H1 (cell line): ENCODE measurements around the gene MTR. TPM values are rescaled to one million over a fixed set of nuclear protein-coding genes. Genes with fewer than 3 reads are reported as not detected.

ENCODE experiments used
- CTCF ChIA-PET: fragments of 300-600 bp; sonication (Branson Sonifier 250); formaldehyde crosslinking; loops from one replicate; lab custom pipeline; 2021; ENCODE audit not compliant: partially characterized antibody; lab: Charles Lee
- POLR2A ChIA-PET: fragments of 300-600 bp; sonication (Branson Sonifier 250); formaldehyde crosslinking; loops from one replicate; lab custom pipeline; 2021; ENCODE audit warnings: inconsistent platforms; ENCODE audit not compliant: partially characterized antibody; lab: Charles Lee
- DNase-seq, 2 experiments: peaks; one replicate each; pipeline versions ENCODE4 v3.0.0 to v3.0.0-alpha.2; 2010 to 2022; ENCODE audit warnings: low spot score in 2 of 2, low read depth in 1 of 2, mixed read lengths in 1 of 2
- FAIRE-seq: peaks from 2 replicates; lab custom pipeline; 2011; peaks lifted over from hg19 to GRCh38; lab: Jason Lieb, UNC
- H2AFZ ChIP-seq: 2 replicates; pipeline ENCODE4 v1.8.1; 2012; ENCODE audit warnings: low read length, inconsistent platforms
- H2AK5ac ChIP-seq: 2 replicates; pipeline ENCODE4 v1.6.1; 2013; ENCODE audit warnings: low read depth, low read length
- H2BK120ac ChIP-seq: replicated peaks from 2 replicates; pipeline ENCODE3; 2013; ENCODE audit warnings: low read depth, low read length, inconsistent platforms
- H2BK12ac ChIP-seq: 2 replicates; pipeline ENCODE4 v1.6.1; 2013; ENCODE audit warnings: low read depth, low read length
- H2BK15ac ChIP-seq: 2 replicates; pipeline ENCODE4 v1.6.1; 2013; ENCODE audit warnings: low read length
- H2BK20ac ChIP-seq: 2 replicates; pipeline ENCODE4 v1.6.1; 2013; ENCODE audit warnings: low read length
- H2BK5ac ChIP-seq: 2 replicates; pipeline ENCODE4 v1.6.1; 2013; ENCODE audit warnings: low read depth, low read length
- H3K14ac ChIP-seq: 2 replicates; pipeline ENCODE4 v1.6.1; 2013; ENCODE audit warnings: inconsistent platforms; ENCODE audit not compliant: insufficient read length
- H3K18ac ChIP-seq: 2 replicates; pipeline ENCODE4 v1.6.1; 2013; ENCODE audit warnings: low read length; ENCODE audit errors: extremely low read depth
- H3K23ac ChIP-seq: 2 replicates; pipeline ENCODE4 v1.6.1; 2013; ENCODE audit warnings: inconsistent platforms; ENCODE audit not compliant: insufficient read length
- H3K23me2 ChIP-seq: 2 replicates; pipeline ENCODE4 v1.6.1; 2013; ENCODE audit warnings: low read depth, low read length
- H3K27ac ChIP-seq: 2 replicates; pipeline ENCODE4 v1.6.1; 2011; ENCODE audit warnings: low read depth, low read length, inconsistent platforms
- H3K27me3 ChIP-seq, 4 experiments: replicated peaks in 1 of 4; 1 replicate in 1 of 4; 2 replicates in 3 of 4; pipeline versions ENCODE4 v1.6.1 to v1.8.1; 2011 to 2013; ENCODE audit warnings: low read length in 3 of 4, mild to moderate bottlenecking in 3 of 4, inconsistent platforms in 2 of 4, mixed read lengths in 2 of 4, moderate library complexity in 1 of 4; ENCODE audit not compliant: control insufficient read depth in 3 of 4, insufficient read depth in 3 of 4; ENCODE audit errors: extremely low read depth in 1 of 4
- H3K36me3 ChIP-seq, 4 experiments: 2 replicates each; pipeline versions ENCODE4 v1.6.1 to v1.8.1; 2011 to 2013; ENCODE audit warnings: mild to moderate bottlenecking in 4 of 4, low read length in 3 of 4, moderate library complexity in 2 of 4, control low read depth in 1 of 4, inconsistent platforms in 1 of 4; ENCODE audit not compliant: insufficient read depth in 4 of 4, control insufficient read depth in 2 of 4
- H3K4ac ChIP-seq: replicated peaks from 2 replicates; pipeline ENCODE3; 2013; ENCODE audit warnings: low read length, low read depth, mixed read lengths, inconsistent platforms; ENCODE audit not compliant: insufficient read length
- H3K4me1 ChIP-seq, 4 experiments: replicated peaks in 1 of 4; 1 replicate in 1 of 4; 2 replicates in 3 of 4; pipeline versions ENCODE4 v1.6.1 to v1.8.1; 2011 to 2013; ENCODE audit warnings: low read length in 3 of 4, inconsistent platforms in 2 of 4, mixed read lengths in 1 of 4; ENCODE audit not compliant: insufficient read depth in 4 of 4, control insufficient read depth in 3 of 4
- H3K4me2 ChIP-seq, 2 experiments: 2 replicates each; pipeline versions ENCODE4 v1.6.1 to v1.8.1; 2011 to 2013; ENCODE audit warnings: low read depth in 2 of 2, low read length in 2 of 2, control low read depth in 1 of 2, inconsistent platforms in 1 of 2, mild to moderate bottlenecking in 1 of 2; ENCODE audit not compliant: insufficient read depth in 1 of 2
- H3K4me3 ChIP-seq, 4 experiments: fragments of 200-600, 300-600 bp in 1 of 4; sonication (generic), shearing (Covaris generic), sonication (Bioruptor Twin) in 1 of 4; 2 replicates each; pipeline versions ENCODE4 v1.5.1 to v1.8.1; 2011 to 2016; ENCODE audit warnings: low read length in 4 of 4, low read depth in 3 of 4, control low read depth in 2 of 4, inconsistent platforms in 2 of 4, mild to moderate bottlenecking in 2 of 4, mixed read lengths in 1 of 4, moderate library complexity in 1 of 4; ENCODE audit not compliant: insufficient read depth in 2 of 4; ENCODE audit errors: extremely low read depth in 1 of 4
- H3K56ac ChIP-seq: replicated peaks from 2 replicates; pipeline ENCODE3; 2013; ENCODE audit warnings: low read depth, mild to moderate bottlenecking, mixed read lengths, low read length, inconsistent platforms; ENCODE audit not compliant: insufficient read length
- H3K79me1 ChIP-seq: 2 replicates; pipeline ENCODE4 v1.6.1; 2013; ENCODE audit warnings: low read depth, low read length, control low read depth
- H3K79me2 ChIP-seq, 2 experiments: 2 replicates each; pipeline versions ENCODE4 v1.6.1 to v1.8.1; 2012 to 2013; ENCODE audit warnings: low read length in 2 of 2, mild to moderate bottlenecking in 2 of 2, inconsistent platforms in 1 of 2; ENCODE audit not compliant: insufficient read depth in 2 of 2, control insufficient read depth in 1 of 2
- H3K9ac ChIP-seq, 4 experiments: replicated peaks in 1 of 4; 1 replicate in 1 of 4; 2 replicates in 3 of 4; pipeline versions ENCODE4 v1.6.1 to v1.8.1; 2011 to 2013; ENCODE audit warnings: low read depth in 3 of 4, low read length in 3 of 4, control low read depth in 2 of 4, mild to moderate bottlenecking in 2 of 4, moderate library complexity in 2 of 4, inconsistent platforms in 1 of 4; ENCODE audit errors: extremely low read depth in 1 of 4
- H3K9me3 ChIP-seq, 2 experiments: 2 replicates each; pipeline versions ENCODE4 v1.6.1 to v1.8.1; 2012 to 2013; ENCODE audit warnings: mild to moderate bottlenecking in 2 of 2, moderate library complexity in 2 of 2, control low read depth in 1 of 2, inconsistent platforms in 1 of 2, low read depth in 1 of 2, low read length in 1 of 2, mixed read lengths in 1 of 2; ENCODE audit not compliant: insufficient read depth in 2 of 2
- H4K20me1 ChIP-seq, 2 experiments: replicated peaks in 1 of 2; 2 replicates each; pipeline versions ENCODE3 to v1.8.1; 2011 to 2013; ENCODE audit warnings: inconsistent platforms in 2 of 2, low read length in 2 of 2, mild to moderate bottlenecking in 1 of 2; ENCODE audit not compliant: insufficient read depth in 2 of 2, control insufficient read depth in 1 of 2
- H4K5ac ChIP-seq: 2 replicates; pipeline ENCODE4 v1.6.1; 2013; ENCODE audit warnings: low read length, low read depth, mixed read lengths, inconsistent platforms; ENCODE audit not compliant: insufficient read length
- H4K8ac ChIP-seq: 2 replicates; pipeline ENCODE4 v1.8.0; 2013; ENCODE audit warnings: mild to moderate bottlenecking, moderate library complexity, low read length, inconsistent platforms; ENCODE audit not compliant: insufficient read depth; ENCODE audit errors: extremely low read depth
- H4K91ac ChIP-seq: replicated peaks from 2 replicates; pipeline ENCODE3; 2013; ENCODE audit warnings: low read length, mixed read lengths, inconsistent platforms; ENCODE audit not compliant: insufficient read length
- BRCA1 ChIP-seq: IDR thresholded peaks from 2 replicates; pipeline ENCODE4 v1.6.1; 2012; ENCODE audit warnings: low read depth, low read length, improper control_type of control experiment
- CTBP2 ChIP-seq: IDR thresholded peaks from 2 replicates; pipeline ENCODE4 v1.7.0; 2011; ENCODE audit warnings: borderline replicate concordance, mild to moderate bottlenecking, moderate library complexity, mixed read lengths, low read length; ENCODE audit not compliant: insufficient read depth, insufficient read length
- HDAC2 ChIP-seq, 2 experiments: fragments of 300-600 bp in 1 of 2; sonication (generic) in 1 of 2; IDR thresholded peaks; 2 replicates each; pipeline ENCODE4 v1.6.1; 2011 to 2012; ENCODE audit warnings: low read depth in 2 of 2, low read length in 2 of 2, mild to moderate bottlenecking in 2 of 2, moderate library complexity in 2 of 2, borderline replicate concordance in 1 of 2, inconsistent platforms in 1 of 2
- MAFK ChIP-seq: IDR thresholded peaks from 2 replicates; pipeline ENCODE4 v1.6.1; 2012; ENCODE audit warnings: low read depth, mild to moderate bottlenecking, improper control_type of control experiment, low read length
- RXRA ChIP-seq: IDR thresholded peaks from 2 replicates; pipeline ENCODE4 v1.6.1; 2011; ENCODE audit warnings: low read depth, mild to moderate bottlenecking, low read length, moderate library complexity; ENCODE audit not compliant: insufficient read depth
- WGBS, 2 experiments: shearing (Covaris generic) in 1 of 2; methylation state at CpG; one replicate each; pipeline versions ENCODE4 v1.1.6 to v1.1.7; 2013 to 2015; ENCODE audit warnings: low lambda C conversion rate in 2 of 2, mixed read lengths in 2 of 2, inconsistent platforms in 1 of 2, low coverage in 1 of 2, missing lambda C conversion rate in 1 of 2; ENCODE audit not compliant: insufficient replicate concordance in 2 of 2, insufficient coverage in 1 of 2, insufficient read length in 1 of 2; ENCODE audit errors: extremely low coverage in 1 of 2, missing lambda C conversion rate in 1 of 2; 5-methylcytosine and 5-hydroxymethylcytosine counted together
- polyA plus RNA-seq, 7 experiments: library from polyadenylated mRNA; depleted of rRNA in 3 of 7; stranded (reverse) in 5 of 7; unstranded in 2 of 7; fragments of >200 nt in 5 of 7; fragments of 200-250 nt in 2 of 7; gene quantifications; 1 replicate in 5 of 7; 2 replicates in 1 of 7; 4 replicates in 1 of 7; pipeline versions ENCODE4 v1.2.1 to v1.2.3, GENCODE V29; 2011 to 2013; ENCODE audit warnings: missing spikeins in 2 of 7, mixed read lengths in 2 of 7
- total RNA-seq: library from RNA; stranded (reverse); fragmentation: NEBNext Ultra II Directional; extraction: Animal tissue kit (Norgen Biotek cat#: 25700); gene quantifications from 2 replicates; pipeline ENCODE4 v1.2.1, GENCODE V29; 2021

MTR gene
- total and polyA plus RNA-seq, 2 of the 8 experiments (the other 6 are each of a cell fraction or from before 2014, with no cell fraction given) = 4.8 to 27.4 TPM

DNA sequence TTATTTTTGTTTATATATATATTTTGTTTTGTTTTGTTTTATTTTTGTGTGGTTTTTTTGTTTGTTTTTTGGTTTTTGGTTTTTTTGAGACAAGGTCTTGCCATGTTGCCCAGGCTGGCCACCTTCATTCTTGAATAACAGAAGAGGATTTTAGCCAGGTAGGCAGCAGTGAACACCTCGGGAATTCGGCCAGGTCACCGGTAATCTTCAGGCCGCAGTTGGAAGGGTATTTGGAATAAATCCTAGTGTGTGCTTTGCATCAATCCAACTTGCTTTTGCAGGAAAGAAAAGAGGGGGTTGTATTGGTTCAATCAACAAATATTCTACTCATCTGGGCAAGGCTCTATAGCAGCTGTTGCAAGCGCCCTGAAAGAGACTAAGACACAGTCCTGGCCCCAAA, 155.3 kb downstream of the MTR start:
- H2AK5ac ChIP-seq = no peak overlapping the region
- no peak overlapping the region for H2BK12ac ChIP-seq
- no peak overlapping the region for H4K5ac ChIP-seq
- no peak for DNase-seq
- ChIA-PET POLR2A (no interaction called here), CTCF (interaction anchor here (0.8 kb wide), 1 partner anchor 612 kb away, joined by 4 read pairs; no protein-coding TSS in a partner anchor)
- H4K8ac ChIP-seq = no peak overlapping the region
- no peak overlapping the region for H3K9ac ChIP-seq
- H3K4me2 ChIP-seq = no peak overlapping the region
- 88% methylated on average over 5 of the region's 5 CpGs; no CpG with 5 or more reads in 1 of the 2 experiments for WGBS, 2 experiments
- H2AFZ ChIP-seq = no peak overlapping the region
- no peak overlapping the region for H3K27ac ChIP-seq
- H3K79me2 ChIP-seq = no peaks in the 10 kb centered on the region; a peak in 1 of 4 replicates
- no peak overlapping the region for H3K4me3 ChIP-seq
- no peaks in the 10 kb centered on the region for H4K20me1 ChIP-seq
- H3K56ac ChIP-seq = no peak overlapping the region
- no peaks in the 10 kb centered on the region for H3K23me2 ChIP-seq
- H3K4ac ChIP-seq = no peak overlapping the region
- H3K14ac ChIP-seq = no peak overlapping the region
- H3K4me1 ChIP-seq = peaks cover 0 to 12% (median 4%) of the 10 kb centered on the region in 4 experiments; a peak in 5 of 7 replicates
- H2BK5ac ChIP-seq = no peak overlapping the region
- no peak overlapping the region for H2BK15ac ChIP-seq
- H3K18ac ChIP-seq = no peak overlapping the region
- no peak overlapping the region for H4K91ac ChIP-seq
- no peak for FAIRE-seq
- H3K27me3 ChIP-seq = no peaks in the 10 kb centered on the region
- H3K36me3 ChIP-seq = no peaks in the 10 kb centered on the region
- no peaks in the 10 kb centered on the region for H3K9me3 ChIP-seq
- H3K23ac ChIP-seq = no peak overlapping the region
- H2BK20ac ChIP-seq = no peak overlapping the region
- TF ChIP-seq RXRA (no peak), MAFK (no peak), BRCA1 (no peak), CTBP2 (no peak), HDAC2 (IDR thresholded peaks at IDR 0.05; ENCODE audit: borderline replicate concordance in 1 of 2, low read depth in 2 of 2, low read length in 2 of 2) (no peak)
- H2BK120ac ChIP-seq = no peak overlapping the region
- H3K79me1 ChIP-seq = no peaks in the 10 kb centered on the region
